H1 (cell line): ENCODE data around the gene AIPL1. TPM values are rescaled to one million over a fixed set of nuclear protein-coding genes. Genes with fewer than 3 reads are reported as not detected.

Experiments
- CTCF ChIA-PET: fragments of 300-600 bp; sonication (Branson Sonifier 250); formaldehyde crosslinking; loops from one replicate; lab custom pipeline; 2021; ENCODE audit not compliant: partially characterized antibody; lab: Charles Lee
- POLR2A ChIA-PET: fragments of 300-600 bp; sonication (Branson Sonifier 250); formaldehyde crosslinking; loops from one replicate; lab custom pipeline; 2021; ENCODE audit warnings: inconsistent platforms; ENCODE audit not compliant: partially characterized antibody; lab: Charles Lee
- DNase-seq, 2 experiments: peaks; one replicate each; pipeline versions ENCODE4 v3.0.0 to v3.0.0-alpha.2; 2010 to 2022; ENCODE audit warnings: low spot score in 2 of 2, low read depth in 1 of 2, mixed read lengths in 1 of 2
- FAIRE-seq: peaks from 2 replicates; lab custom pipeline; 2011; peaks lifted over from hg19 to GRCh38; lab: Jason Lieb, UNC
- H2AFZ ChIP-seq: 2 replicates; pipeline ENCODE4 v1.8.1; 2012; ENCODE audit warnings: low read length, inconsistent platforms
- H2AK5ac ChIP-seq: 2 replicates; pipeline ENCODE4 v1.6.1; 2013; ENCODE audit warnings: low read depth, low read length
- H2BK120ac ChIP-seq: replicated peaks from 2 replicates; pipeline ENCODE3; 2013; ENCODE audit warnings: low read depth, low read length, inconsistent platforms
- H2BK12ac ChIP-seq: 2 replicates; pipeline ENCODE4 v1.6.1; 2013; ENCODE audit warnings: low read depth, low read length
- H2BK15ac ChIP-seq: 2 replicates; pipeline ENCODE4 v1.6.1; 2013; ENCODE audit warnings: low read length
- H2BK20ac ChIP-seq: 2 replicates; pipeline ENCODE4 v1.6.1; 2013; ENCODE audit warnings: low read length
- H2BK5ac ChIP-seq: 2 replicates; pipeline ENCODE4 v1.6.1; 2013; ENCODE audit warnings: low read depth, low read length
- H3K14ac ChIP-seq: 2 replicates; pipeline ENCODE4 v1.6.1; 2013; ENCODE audit warnings: inconsistent platforms; ENCODE audit not compliant: insufficient read length
- H3K18ac ChIP-seq: 2 replicates; pipeline ENCODE4 v1.6.1; 2013; ENCODE audit warnings: low read length; ENCODE audit errors: extremely low read depth
- H3K23ac ChIP-seq: 2 replicates; pipeline ENCODE4 v1.6.1; 2013; ENCODE audit warnings: inconsistent platforms; ENCODE audit not compliant: insufficient read length
- H3K23me2 ChIP-seq: 2 replicates; pipeline ENCODE4 v1.6.1; 2013; ENCODE audit warnings: low read depth, low read length
- H3K27ac ChIP-seq: 2 replicates; pipeline ENCODE4 v1.6.1; 2011; ENCODE audit warnings: low read depth, low read length, inconsistent platforms
- H3K27me3 ChIP-seq, 4 experiments: replicated peaks in 1 of 4; 1 replicate in 1 of 4; 2 replicates in 3 of 4; pipeline versions ENCODE4 v1.6.1 to v1.8.1; 2011 to 2013; ENCODE audit warnings: low read length in 3 of 4, mild to moderate bottlenecking in 3 of 4, inconsistent platforms in 2 of 4, mixed read lengths in 2 of 4, moderate library complexity in 1 of 4; ENCODE audit not compliant: control insufficient read depth in 3 of 4, insufficient read depth in 3 of 4; ENCODE audit errors: extremely low read depth in 1 of 4
- H3K36me3 ChIP-seq, 4 experiments: 2 replicates each; pipeline versions ENCODE4 v1.6.1 to v1.8.1; 2011 to 2013; ENCODE audit warnings: mild to moderate bottlenecking in 4 of 4, low read length in 3 of 4, moderate library complexity in 2 of 4, control low read depth in 1 of 4, inconsistent platforms in 1 of 4; ENCODE audit not compliant: insufficient read depth in 4 of 4, control insufficient read depth in 2 of 4
- H3K4ac ChIP-seq: replicated peaks from 2 replicates; pipeline ENCODE3; 2013; ENCODE audit warnings: low read length, low read depth, mixed read lengths, inconsistent platforms; ENCODE audit not compliant: insufficient read length
- H3K4me1 ChIP-seq, 4 experiments: replicated peaks in 1 of 4; 1 replicate in 1 of 4; 2 replicates in 3 of 4; pipeline versions ENCODE4 v1.6.1 to v1.8.1; 2011 to 2013; ENCODE audit warnings: low read length in 3 of 4, inconsistent platforms in 2 of 4, mixed read lengths in 1 of 4; ENCODE audit not compliant: insufficient read depth in 4 of 4, control insufficient read depth in 3 of 4
- H3K4me2 ChIP-seq, 2 experiments: 2 replicates each; pipeline versions ENCODE4 v1.6.1 to v1.8.1; 2011 to 2013; ENCODE audit warnings: low read depth in 2 of 2, low read length in 2 of 2, control low read depth in 1 of 2, inconsistent platforms in 1 of 2, mild to moderate bottlenecking in 1 of 2; ENCODE audit not compliant: insufficient read depth in 1 of 2
- H3K4me3 ChIP-seq, 4 experiments: fragments of 200-600, 300-600 bp in 1 of 4; sonication (generic), shearing (Covaris generic), sonication (Bioruptor Twin) in 1 of 4; 2 replicates each; pipeline versions ENCODE4 v1.5.1 to v1.8.1; 2011 to 2016; ENCODE audit warnings: low read length in 4 of 4, low read depth in 3 of 4, control low read depth in 2 of 4, inconsistent platforms in 2 of 4, mild to moderate bottlenecking in 2 of 4, mixed read lengths in 1 of 4, moderate library complexity in 1 of 4; ENCODE audit not compliant: insufficient read depth in 2 of 4; ENCODE audit errors: extremely low read depth in 1 of 4
- H3K56ac ChIP-seq: replicated peaks from 2 replicates; pipeline ENCODE3; 2013; ENCODE audit warnings: low read depth, mild to moderate bottlenecking, mixed read lengths, low read length, inconsistent platforms; ENCODE audit not compliant: insufficient read length
- H3K79me1 ChIP-seq: 2 replicates; pipeline ENCODE4 v1.6.1; 2013; ENCODE audit warnings: low read depth, low read length, control low read depth
- H3K79me2 ChIP-seq, 2 experiments: 2 replicates each; pipeline versions ENCODE4 v1.6.1 to v1.8.1; 2012 to 2013; ENCODE audit warnings: low read length in 2 of 2, mild to moderate bottlenecking in 2 of 2, inconsistent platforms in 1 of 2; ENCODE audit not compliant: insufficient read depth in 2 of 2, control insufficient read depth in 1 of 2
- H3K9ac ChIP-seq, 4 experiments: replicated peaks in 1 of 4; 1 replicate in 1 of 4; 2 replicates in 3 of 4; pipeline versions ENCODE4 v1.6.1 to v1.8.1; 2011 to 2013; ENCODE audit warnings: low read depth in 3 of 4, low read length in 3 of 4, control low read depth in 2 of 4, mild to moderate bottlenecking in 2 of 4, moderate library complexity in 2 of 4, inconsistent platforms in 1 of 4; ENCODE audit errors: extremely low read depth in 1 of 4
- H3K9me3 ChIP-seq, 2 experiments: 2 replicates each; pipeline versions ENCODE4 v1.6.1 to v1.8.1; 2012 to 2013; ENCODE audit warnings: mild to moderate bottlenecking in 2 of 2, moderate library complexity in 2 of 2, control low read depth in 1 of 2, inconsistent platforms in 1 of 2, low read depth in 1 of 2, low read length in 1 of 2, mixed read lengths in 1 of 2; ENCODE audit not compliant: insufficient read depth in 2 of 2
- H4K20me1 ChIP-seq, 2 experiments: replicated peaks in 1 of 2; 2 replicates each; pipeline versions ENCODE3 to v1.8.1; 2011 to 2013; ENCODE audit warnings: inconsistent platforms in 2 of 2, low read length in 2 of 2, mild to moderate bottlenecking in 1 of 2; ENCODE audit not compliant: insufficient read depth in 2 of 2, control insufficient read depth in 1 of 2
- H4K5ac ChIP-seq: 2 replicates; pipeline ENCODE4 v1.6.1; 2013; ENCODE audit warnings: low read length, low read depth, mixed read lengths, inconsistent platforms; ENCODE audit not compliant: insufficient read length
- H4K8ac ChIP-seq: 2 replicates; pipeline ENCODE4 v1.8.0; 2013; ENCODE audit warnings: mild to moderate bottlenecking, moderate library complexity, low read length, inconsistent platforms; ENCODE audit not compliant: insufficient read depth; ENCODE audit errors: extremely low read depth
- H4K91ac ChIP-seq: replicated peaks from 2 replicates; pipeline ENCODE3; 2013; ENCODE audit warnings: low read length, mixed read lengths, inconsistent platforms; ENCODE audit not compliant: insufficient read length
- BCL11A ChIP-seq, 2 experiments: IDR thresholded peaks; one replicate each; pipeline ENCODE4 v1.6.1; 2011; ENCODE audit warnings: low read depth in 2 of 2, low read length in 2 of 2, mild to moderate bottlenecking in 2 of 2
- CHD1 ChIP-seq: IDR thresholded peaks from 2 replicates; pipeline ENCODE4 v1.6.1; 2012; ENCODE audit warnings: low read depth, low read length, improper control_type of control experiment
- CTBP2 ChIP-seq: IDR thresholded peaks from 2 replicates; pipeline ENCODE4 v1.7.0; 2011; ENCODE audit warnings: borderline replicate concordance, mild to moderate bottlenecking, moderate library complexity, mixed read lengths, low read length; ENCODE audit not compliant: insufficient read depth, insufficient read length
- GTF2F1 ChIP-seq: IDR thresholded peaks from 2 replicates; pipeline ENCODE4 v1.6.1; 2012; ENCODE audit warnings: low read depth, low read length, improper control_type of control experiment, borderline replicate concordance
- POLR2A ChIP-seq, 2 experiments: IDR thresholded peaks; 1 replicate in 1 of 2; 2 replicates in 1 of 2; pipeline ENCODE4 v1.6.1; 2011; ENCODE audit warnings: low read depth in 2 of 2, low read length in 2 of 2, mild to moderate bottlenecking in 2 of 2; ENCODE audit errors: control extremely low read depth in 1 of 2
- POLR2AphosphoS5 ChIP-seq: IDR thresholded peaks from 2 replicates; pipeline ENCODE4 v1.6.1; 2011; ENCODE audit warnings: low read depth, low read length
- SIX5 ChIP-seq: IDR thresholded peaks from 2 replicates; pipeline ENCODE4 v1.6.1; 2011; ENCODE audit warnings: mild to moderate bottlenecking, low read depth, low read length
- SP2 ChIP-seq: IDR thresholded peaks from 2 replicates; pipeline ENCODE4 v1.6.1; 2012; ENCODE audit warnings: mild to moderate bottlenecking, low read length, inconsistent platforms
- SP4 ChIP-seq: IDR thresholded peaks from 2 replicates; pipeline ENCODE4 v1.6.1; 2012; ENCODE audit warnings: low read length, inconsistent platforms
- TAF7 ChIP-seq: optimal IDR thresholded peaks from 2 replicates; pipeline ENCODE3; 2011; ENCODE audit warnings: low read depth, mild to moderate bottlenecking, inconsistent platforms, low read length, moderate library complexity, borderline replicate concordance
- TBP ChIP-seq: IDR thresholded peaks from 2 replicates; pipeline ENCODE4 v1.6.1; 2011; ENCODE audit warnings: low read depth, low read length, improper control_type of control experiment
- TCF12 ChIP-seq: IDR thresholded peaks from 2 replicates; pipeline ENCODE4 v1.6.1; 2011; ENCODE audit warnings: low read depth, mild to moderate bottlenecking, low read length
- WGBS, 2 experiments: shearing (Covaris generic) in 1 of 2; methylation state at CpG; one replicate each; pipeline versions ENCODE4 v1.1.6 to v1.1.7; 2013 to 2015; ENCODE audit warnings: low lambda C conversion rate in 2 of 2, mixed read lengths in 2 of 2, inconsistent platforms in 1 of 2, low coverage in 1 of 2, missing lambda C conversion rate in 1 of 2; ENCODE audit not compliant: insufficient replicate concordance in 2 of 2, insufficient coverage in 1 of 2, insufficient read length in 1 of 2; ENCODE audit errors: extremely low coverage in 1 of 2, missing lambda C conversion rate in 1 of 2; 5-methylcytosine and 5-hydroxymethylcytosine counted together
- polyA plus RNA-seq, 7 experiments: library from polyadenylated mRNA; depleted of rRNA in 3 of 7; stranded (reverse) in 5 of 7; unstranded in 2 of 7; fragments of >200 nt in 5 of 7; fragments of 200-250 nt in 2 of 7; gene quantifications; 1 replicate in 5 of 7; 2 replicates in 1 of 7; 4 replicates in 1 of 7; pipeline versions ENCODE4 v1.2.1 to v1.2.3, GENCODE V29; 2011 to 2013; ENCODE audit warnings: missing spikeins in 2 of 7, mixed read lengths in 2 of 7
- total RNA-seq: library from RNA; stranded (reverse); fragmentation: NEBNext Ultra II Directional; extraction: Animal tissue kit (Norgen Biotek cat#: 25700); gene quantifications from 2 replicates; pipeline ENCODE4 v1.2.1, GENCODE V29; 2021
- TF ChIP-seq, protein P1 (sequence below): IDR thresholded peaks from 2 replicates; pipeline ENCODE4 v1.6.1; 2012; ENCODE audit warnings: inconsistent platforms

The AIPL1 gene
- total and polyA plus RNA-seq, 2 of the 8 experiments (the other 6 are each of a cell fraction or from before 2014, with no cell fraction given) = 0.56 to 0.71 TPM

DNA sequence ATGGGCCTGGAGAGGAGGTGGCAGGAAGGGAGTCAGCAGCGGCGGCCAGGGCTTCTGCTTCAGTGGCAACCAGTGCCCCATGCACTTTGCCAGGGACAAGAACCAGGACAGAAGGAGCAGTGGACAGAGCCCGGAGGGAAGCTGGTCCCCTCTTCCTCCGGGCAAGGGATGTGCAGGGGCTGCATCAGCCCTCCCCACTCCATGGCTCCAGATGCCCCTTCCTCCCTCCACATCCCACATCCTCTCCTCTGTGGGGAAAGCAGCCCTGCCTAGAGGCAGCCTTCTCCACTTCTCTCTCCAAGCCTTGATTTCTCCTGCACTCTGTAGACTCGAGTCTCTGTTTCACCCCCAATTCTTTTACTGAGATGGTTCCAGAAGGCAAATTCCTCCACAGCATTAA is 50.4 kb downstream of the AIPL1 start:
- TF ChIP-seq, protein P1, sequence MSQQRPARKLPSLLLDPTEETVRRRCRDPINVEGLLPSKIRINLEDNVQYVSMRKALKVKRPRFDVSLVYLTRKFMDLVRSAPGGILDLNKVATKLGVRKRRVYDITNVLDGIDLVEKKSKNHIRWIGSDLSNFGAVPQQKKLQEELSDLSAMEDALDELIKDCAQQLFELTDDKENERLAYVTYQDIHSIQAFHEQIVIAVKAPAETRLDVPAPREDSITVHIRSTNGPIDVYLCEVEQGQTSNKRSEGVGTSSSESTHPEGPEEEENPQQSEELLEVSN = no peak
- no peak for TF ChIP-seq POLR2A (IDR thresholded peaks at IDR 0.05; ENCODE audit: control extremely low read depth in 1 of 2, low read depth in 2 of 2, low read length in 2 of 2)
- TF ChIP-seq CHD1 = no peak
- TF ChIP-seq TCF12 = no peak
- no peak for TF ChIP-seq CTBP2
- TF ChIP-seq SP2 = no peak
- no peak for TF ChIP-seq TAF7
- no peak for TF ChIP-seq SP4
- TF ChIP-seq BCL11A (IDR thresholded peaks at IDR 0.05; ENCODE audit: low read depth in 2 of 2, low read length in 2 of 2) = no peak
- TF ChIP-seq POLR2AphosphoS5 = no peak
- TF ChIP-seq SIX5 = no peak
- TF ChIP-seq TBP = no peak
- TF ChIP-seq GTF2F1 = no peak
- no peak overlapping the region for H3K23ac ChIP-seq
- 91% methylated on average over 5 of the region's 5 CpGs; no CpG with 5 or more reads in 1 of the 2 experiments for WGBS, 2 experiments
- H3K23me2 ChIP-seq = no peaks in the 10 kb centered on the region; the same call in 1 of the 2 replicates
- no peak overlapping the region for H4K91ac ChIP-seq
- no peak overlapping the region for H2BK120ac ChIP-seq
- no peaks in the 10 kb centered on the region for H3K79me2 ChIP-seq
- no peak overlapping the region for H4K8ac ChIP-seq
- H2AFZ ChIP-seq = no peak overlapping the region
- H2AK5ac ChIP-seq = no peak overlapping the region
- no peak overlapping the region for H3K4ac ChIP-seq
- ChIA-PET CTCF (interaction anchor here (0.6 to 1.9 kb wide), 3 partner anchors 9 to 303 kb away, joined by 3 to 6 read pairs (median 3); no protein-coding TSS in a partner anchor), POLR2A (no interaction called here)
- H3K36me3 ChIP-seq = no peaks in the 10 kb centered on the region
- no peak overlapping the region for H3K4me3 ChIP-seq
- no peak overlapping the region for H3K18ac ChIP-seq
- H2BK20ac ChIP-seq = no peak overlapping the region
- H3K79me1 ChIP-seq = no peaks in the 10 kb centered on the region
- H2BK15ac ChIP-seq = 0 out of 2 replicates have a peak overlapping the region, but pooled peaks have one; percentile 61
- no peak overlapping the region for H3K14ac ChIP-seq
- H3K4me1 ChIP-seq = no peaks in the 10 kb centered on the region
- H2BK5ac ChIP-seq = no peak overlapping the region
- no peak overlapping the region for H3K4me2 ChIP-seq
- FAIRE-seq (no peak), DNase-seq (no peak)
- H4K5ac ChIP-seq = no peak overlapping the region
- H3K27me3 ChIP-seq = no peaks in the 10 kb centered on the region
- H4K20me1 ChIP-seq = no peaks in the 10 kb centered on the region
- no peak overlapping the region for H3K27ac ChIP-seq
- H2BK12ac ChIP-seq = no peak overlapping the region
- no peak overlapping the region for H3K9ac ChIP-seq
- H3K9me3 ChIP-seq = no peaks in the 10 kb centered on the region; a peak in 1 of 4 replicates
- H3K56ac ChIP-seq = no peak overlapping the region
